22Rv1 (cell line): ENCODE measurements around the gene MIF.

Experiments
- CTCF ChIP-seq: fragments of 450-650 bp; IDR thresholded peaks from 2 replicates; pipeline ENCODE4 v1.5.1; 2017; ENCODE audit warnings: mild to moderate bottlenecking
- ZFX ChIP-seq: fragments of 450-650 bp; IDR thresholded peaks from 2 replicates; pipeline ENCODE4 v1.6.1; 2017; ENCODE audit warnings: antibody characterized with exemption, borderline replicate concordance

GRCh38 chr22:23899042-23899745 is 5.0 kb downstream of the MIF start:
- TF ChIP-seq CTCF (no peak), ZFX (no peak)
